HG02763 (cell line): ENCODE data around the gene CFAP57.
A peak's percentile ranks its signal among the peaks of the same experiment; 100 is the strongest.

ENCODE experiments used
- ATAC-seq: cut with Tn5 transposase; IDR thresholded peaks from one replicate; pipeline ENCODE4 v1.9.1; 2021; ENCODE audit warnings: mild to moderate bottlenecking, moderate library complexity; ENCODE audit not compliant: unreplicated experiment

Gene CFAP57

GRCh38 chr1:43221797-43222196, 49.7 kb downstream of the CFAP57 start:
- ATAC-seq = no peak

- no peak for ATAC-seq
Measured at GRCh38 chr1:43222879-43223278, 50.7 kb downstream of the CFAP57 start.

DNA sequence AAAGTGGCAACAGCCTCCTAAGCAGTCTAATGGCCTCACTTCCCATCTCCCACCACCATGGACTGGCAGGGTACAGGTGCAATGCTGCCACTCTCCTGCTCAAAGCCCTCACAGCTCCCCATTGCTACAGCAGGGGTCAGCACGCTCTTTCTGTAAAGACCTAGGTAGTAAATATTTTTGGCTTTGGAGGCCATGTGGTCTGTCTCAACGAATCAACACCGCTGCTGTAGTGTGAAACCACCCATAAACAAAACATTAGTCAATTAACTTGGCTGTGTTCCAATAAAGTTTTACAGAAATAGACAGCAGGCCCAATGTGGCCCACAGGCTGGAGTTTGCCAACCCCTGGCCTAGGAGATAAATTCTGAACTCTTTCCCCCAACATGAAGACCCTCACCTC, 53.0 kb downstream of the CFAP57 start:
- ATAC-seq = no peak

GRCh38 chr1:43227143-43227764, 55.1 kb downstream of the CFAP57 start:
- ATAC-seq = no peak

GRCh38 chr1:43229826-43230780, 58.0 kb downstream of the CFAP57 start:
- ATAC-seq = no peak

DNA sequence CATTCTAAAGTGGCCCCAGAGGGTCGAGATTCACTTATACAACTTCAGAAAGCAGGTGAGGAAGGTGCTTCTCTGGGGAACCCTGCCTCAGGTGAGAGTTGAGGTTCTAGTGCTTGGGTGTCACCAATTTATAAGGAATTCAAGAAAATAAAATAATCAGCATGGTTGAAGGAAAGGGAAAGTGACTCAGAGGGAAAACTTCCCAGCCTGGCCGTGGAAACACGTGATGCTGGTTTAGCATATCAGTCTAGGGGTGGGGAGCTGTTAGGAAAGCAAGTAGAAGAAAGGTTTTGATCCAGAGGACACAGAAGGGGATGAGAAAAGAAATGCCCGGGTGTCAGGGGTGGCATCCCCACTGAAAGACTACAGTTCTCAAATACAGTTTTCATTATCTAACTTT, 59.9 kb downstream of the CFAP57 start:
- ATAC-seq = no peak

DNA sequence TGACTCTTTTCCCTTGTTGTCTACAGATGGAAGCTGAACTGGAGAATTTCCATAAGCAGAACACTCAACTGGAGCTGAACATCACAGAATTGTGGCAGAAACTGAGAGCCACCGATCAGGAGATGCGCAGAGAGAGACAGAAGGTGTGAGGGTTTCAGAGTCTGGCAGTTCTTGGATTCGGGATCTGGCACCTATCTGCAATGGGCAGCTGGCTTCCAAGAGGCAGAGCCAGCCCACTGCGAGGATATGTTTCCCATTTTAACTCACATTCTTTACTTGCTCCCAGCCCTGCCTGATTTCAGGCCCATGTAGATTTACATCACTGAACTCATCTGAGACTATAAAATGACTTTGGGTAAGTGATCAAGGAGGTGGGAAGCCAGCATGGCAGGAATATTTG, 60.4 kb downstream of the CFAP57 start:
- no peak for ATAC-seq

GRCh38 chr1:43233631-43234030, 61.5 kb downstream of the CFAP57 start:
- no peak for ATAC-seq

- ATAC-seq = no peak
Measured at GRCh38 chr1:43234267-43234666, 62.1 kb downstream of the CFAP57 start.

- no peak for ATAC-seq
Measured at GRCh38 chr1:43235040-43235439, 62.9 kb downstream of the CFAP57 start.

- ATAC-seq = no peak
Measured at GRCh38 chr1:43235451-43236121, 63.5 kb downstream of the CFAP57 start.

DNA sequence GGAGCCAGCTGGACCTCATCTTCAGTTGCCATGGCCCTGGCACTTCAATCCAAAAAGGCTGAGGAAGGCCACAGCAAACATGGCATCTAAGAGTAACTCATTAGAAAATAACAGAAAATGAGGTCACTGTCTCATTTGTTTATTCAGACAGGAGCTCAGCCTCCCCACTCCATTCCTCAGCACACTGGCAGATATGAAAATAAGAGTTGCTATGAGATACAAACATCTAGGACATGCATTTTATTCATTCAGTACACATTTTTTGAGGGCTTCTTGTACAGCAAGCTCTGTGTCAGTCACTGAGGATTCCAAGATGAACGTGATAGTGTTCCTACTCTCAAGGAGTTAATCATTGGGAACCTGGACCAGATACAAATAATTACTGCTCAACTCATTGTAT, 65.0 kb downstream of the CFAP57 start:
- no peak for ATAC-seq

DNA sequence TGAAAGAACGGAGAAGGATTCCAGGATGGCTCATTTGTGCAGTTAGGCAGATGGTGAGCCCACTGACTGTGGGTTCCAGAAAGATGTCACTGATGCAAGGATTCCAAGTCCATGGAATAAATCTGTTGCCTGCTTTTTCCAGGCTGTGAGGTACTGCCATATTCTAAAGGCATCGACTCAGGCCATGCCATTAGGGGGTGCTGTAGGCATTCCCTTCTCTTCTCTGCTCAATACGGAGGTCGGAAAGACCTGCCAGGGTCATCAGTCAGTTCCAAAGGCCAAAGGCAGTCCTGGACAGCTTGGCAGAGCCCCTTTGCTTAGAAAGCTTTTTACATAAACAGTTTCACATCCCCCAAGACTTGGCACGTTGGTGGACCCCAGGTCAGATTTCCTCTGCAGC, 66.0 kb downstream of the CFAP57 start:
- ATAC-seq = no peak

DNA sequence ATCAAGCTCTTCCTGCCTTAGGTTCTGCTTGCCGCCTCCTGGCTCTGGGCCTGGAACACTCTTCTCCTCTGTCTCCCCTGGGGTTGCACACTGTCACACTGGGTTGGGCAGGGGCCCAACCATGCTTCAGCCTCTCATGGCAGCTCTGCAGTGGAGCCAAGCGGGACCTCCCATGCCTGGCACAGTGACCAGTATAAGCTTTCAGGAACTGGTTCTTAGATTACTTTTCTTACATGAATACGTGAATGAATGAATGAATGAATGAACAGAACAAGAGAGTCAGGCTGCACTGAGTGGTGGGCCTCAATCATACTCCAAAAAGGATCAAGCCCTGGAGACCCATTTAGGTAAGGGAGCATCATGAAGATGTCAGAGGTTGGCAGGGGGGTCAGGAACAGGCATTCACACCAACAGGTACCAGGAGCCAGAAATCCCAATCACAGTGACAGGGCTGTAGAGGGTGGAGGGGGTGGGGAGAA, 66.9 kb downstream of the CFAP57 start:
- no peak for ATAC-seq

GRCh38 chr1:43239484-43239883, 67.4 kb downstream of the CFAP57 start:
- peak; percentile 52 for ATAC-seq

DNA sequence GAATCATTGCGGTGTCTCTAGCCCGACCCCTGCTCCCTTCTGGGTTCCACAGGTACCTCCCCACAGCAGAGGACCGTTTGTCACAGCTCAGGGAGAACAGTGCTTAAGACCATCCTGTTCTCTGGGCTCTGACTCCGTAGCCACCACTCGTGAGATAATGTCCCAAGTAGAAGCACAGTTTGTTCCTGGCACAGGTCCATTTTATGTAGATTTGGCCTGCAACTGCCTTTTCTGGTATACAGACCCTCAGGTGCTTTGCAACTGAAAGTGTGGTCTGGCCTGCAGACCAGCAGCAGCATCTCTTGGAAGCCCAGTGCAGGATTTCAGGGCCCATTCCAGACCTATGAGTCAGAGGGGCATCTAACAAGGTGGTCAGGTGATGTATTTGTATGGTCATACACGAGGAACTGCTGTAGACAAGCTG, 69.3 kb downstream of the CFAP57 start:
- ATAC-seq = no peak

GRCh38 chr1:43243299-43243698, 71.2 kb downstream of the CFAP57 start:
- no peak for ATAC-seq

DNA sequence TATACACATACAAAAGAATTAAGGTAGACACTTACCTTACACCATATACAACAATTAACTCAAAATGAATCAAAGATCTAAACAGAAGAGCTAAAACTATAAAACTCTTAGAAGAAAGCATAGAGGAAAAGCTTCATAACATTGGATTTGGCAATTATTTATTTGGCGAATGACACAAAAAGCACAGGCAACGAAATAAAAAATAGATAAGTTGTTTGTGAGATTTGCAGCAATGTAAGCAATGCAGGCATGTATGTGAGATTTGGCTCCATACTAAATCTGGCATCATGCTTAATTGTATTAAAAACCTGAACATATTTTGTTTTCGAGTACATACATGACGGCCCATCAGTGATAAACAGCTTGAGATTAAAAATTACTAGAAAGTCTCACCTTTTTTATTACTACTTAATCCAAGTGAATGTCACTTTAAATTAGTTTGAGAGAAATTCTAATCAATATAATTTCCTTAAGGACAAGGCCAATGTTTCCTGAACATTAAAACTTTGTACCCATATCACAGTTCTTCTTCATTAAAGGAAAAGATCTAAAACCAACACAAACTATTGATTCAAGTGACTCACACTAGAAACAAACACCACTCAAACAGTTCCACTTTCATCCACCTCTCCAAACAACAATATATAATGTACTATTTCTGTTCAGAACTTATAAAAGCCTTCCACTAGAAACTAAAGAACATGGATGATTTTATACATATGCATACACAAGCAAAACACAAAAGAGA, 74.5 kb downstream of the CFAP57 start:
- no peak for ATAC-seq

- no peak for ATAC-seq
Measured at GRCh38 chr1:43247256-43247921, 75.3 kb downstream of the CFAP57 start.

DNA sequence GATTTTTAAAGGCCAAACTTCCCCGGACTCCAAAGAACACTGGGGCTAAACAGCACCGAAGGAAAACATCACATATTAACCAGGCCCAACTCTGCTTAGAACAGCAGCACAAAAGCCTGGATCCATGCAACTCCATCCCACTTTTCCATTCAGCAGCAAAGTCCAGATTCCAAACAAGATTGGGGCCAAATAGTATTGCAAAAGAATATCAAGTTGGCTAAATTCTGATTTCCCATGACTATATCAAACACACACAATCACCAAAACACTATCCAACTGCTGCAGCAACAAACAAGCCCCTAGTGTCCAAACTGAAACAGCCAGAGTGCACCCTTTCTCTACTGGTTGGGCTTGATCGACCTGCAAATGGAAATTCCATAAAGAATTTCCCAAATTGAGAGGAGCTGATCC, 78.2 kb downstream of the CFAP57 start:
- ATAC-seq = no peak
